Renal cortex interstitium (tissue), 11 donors: ENCODE results near the gene TMEM37. TPM values are rescaled to one million over a fixed set of nuclear protein-coding genes. Genes with fewer than 3 reads are reported as not detected.

ENCODE experiments used
- DNase-seq, 11 donors: peaks; one replicate each; pipeline ENCODE4 v3.0.0-alpha.2; 2013; ENCODE audit warnings: low read depth in 9 of 11, low spot score in 4 of 11; ENCODE audit errors: extremely low read depth in 1 of 11
- polyA plus RNA-seq, 3 donors: library from polyadenylated mRNA; unstranded; fragments of 120-200 nt; gene quantifications; one replicate each; pipeline ENCODE4 v1.2.1, GENCODE V29; 2013; ENCODE audit not compliant: insufficient read length in 3 of 3

The TMEM37 gene
- polyA plus RNA-seq, 3 donors, result 46.6 to 72.9 (median 54.9) TPM

DNA sequence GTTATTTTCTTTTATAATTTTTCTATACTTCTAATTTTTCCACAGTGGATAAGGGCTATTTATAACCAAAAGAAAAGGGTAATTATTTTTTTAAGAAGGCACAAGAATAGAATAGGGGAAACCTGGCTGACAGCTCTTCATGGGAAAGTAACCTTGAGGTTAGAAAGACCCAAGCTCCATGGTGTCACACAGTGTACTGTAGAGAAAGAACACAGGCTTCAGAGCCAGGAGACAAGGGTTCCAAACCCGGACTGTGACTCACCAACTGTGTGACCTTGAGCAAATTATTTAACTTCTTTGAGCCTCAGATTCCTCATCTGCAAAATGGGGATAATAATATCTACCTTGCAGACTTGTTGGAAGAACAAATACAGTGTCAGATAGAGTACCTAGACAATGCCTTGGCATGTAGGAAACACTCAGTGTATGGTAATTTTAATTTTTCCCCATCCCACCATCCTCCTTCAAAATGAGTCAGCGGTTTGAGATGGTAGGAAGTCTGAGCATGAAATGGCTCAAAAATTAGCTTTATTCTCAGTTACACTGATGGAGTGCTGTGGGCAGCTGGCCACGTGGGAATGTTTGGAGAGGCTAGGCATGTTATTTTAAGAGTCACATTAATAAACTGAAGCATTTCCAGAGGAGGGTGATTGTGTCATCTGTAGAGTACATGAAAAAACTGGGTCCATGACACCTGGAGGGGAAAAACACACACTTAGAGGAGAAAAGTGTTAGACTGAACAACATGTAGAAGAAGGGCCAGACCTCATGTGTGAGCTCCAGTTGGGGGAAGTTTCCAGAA is 36.7 kb downstream of the TMEM37 start:
- no peak for DNase-seq

GRCh38 chr2:119469131-119469530 is 37.5 kb downstream of the TMEM37 start:
- DNase-seq, result no peak

DNA sequence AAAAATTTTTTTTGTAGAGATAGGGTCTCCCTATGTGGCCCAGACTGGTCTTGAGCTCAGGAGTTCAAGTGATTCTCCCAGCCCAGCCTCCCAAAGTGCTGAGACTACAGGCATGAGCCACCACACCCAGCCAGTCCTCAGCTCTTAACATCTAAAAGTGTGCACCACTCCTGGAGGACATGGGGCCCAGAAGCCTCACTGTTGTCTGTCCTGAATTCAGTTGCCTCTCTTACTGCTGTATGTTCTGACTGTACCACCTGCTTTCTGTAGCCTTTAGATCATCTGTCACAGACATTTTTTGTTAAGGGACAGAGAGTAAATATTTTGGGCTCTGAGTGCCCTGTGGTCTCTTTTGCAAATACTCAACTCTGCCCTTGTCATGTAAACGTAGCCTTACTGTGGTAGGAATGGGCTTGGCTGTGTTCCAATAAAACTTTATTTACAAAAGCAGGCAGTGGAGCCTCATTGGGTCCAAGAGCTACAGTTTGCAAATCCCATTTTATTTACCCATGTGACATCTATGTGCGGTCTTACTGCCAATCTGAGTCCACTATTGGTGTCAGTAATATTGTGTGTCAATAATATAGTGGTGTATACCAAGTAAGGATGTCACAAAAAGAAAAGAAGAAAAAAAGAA is 38.1 kb downstream of the TMEM37 start:
- DNase-seq, result no peak

GRCh38 chr2:119472749-119473148 is 41.1 kb downstream of the TMEM37 start:
- no peak for DNase-seq

DNA sequence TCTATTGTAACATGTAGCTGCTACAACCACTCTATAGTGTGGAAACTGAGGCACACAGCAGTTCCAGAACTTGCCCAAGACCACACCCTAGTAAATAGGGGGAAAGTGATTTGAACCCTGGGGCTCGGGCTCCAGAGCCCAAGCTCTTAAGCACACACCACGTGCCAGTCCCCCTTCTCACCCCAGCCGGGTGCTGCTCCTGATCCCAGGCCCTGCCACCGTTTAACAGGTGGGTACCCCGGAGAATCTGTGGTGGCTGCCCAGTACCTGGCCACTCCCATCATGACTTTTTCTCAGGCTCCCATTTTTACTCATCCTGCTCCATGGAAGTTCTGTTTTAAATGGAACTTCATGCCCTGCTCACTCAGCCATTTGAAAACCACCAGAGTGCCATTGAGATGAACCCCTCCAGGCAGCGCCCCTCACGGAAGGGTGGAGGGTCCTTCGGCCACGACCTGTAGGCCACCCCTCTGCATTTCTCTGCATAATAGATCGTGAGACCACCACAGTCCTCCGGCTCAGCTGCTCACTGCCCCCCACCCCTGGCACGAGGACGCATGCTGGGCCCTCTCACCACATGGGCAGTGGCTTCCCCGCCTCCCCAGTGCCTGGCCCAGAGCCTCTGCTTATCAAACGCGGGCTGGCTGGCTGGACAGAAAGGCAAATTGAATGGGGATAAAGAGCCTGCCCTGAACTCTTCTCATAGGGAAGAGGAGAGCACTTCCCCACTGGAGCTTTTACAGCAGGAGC is 42.1 kb downstream of the TMEM37 start:
- no peak for DNase-seq

GRCh38 chr2:119474371-119475224 is 42.9 kb downstream of the TMEM37 start:
- no peak for DNase-seq

DNA sequence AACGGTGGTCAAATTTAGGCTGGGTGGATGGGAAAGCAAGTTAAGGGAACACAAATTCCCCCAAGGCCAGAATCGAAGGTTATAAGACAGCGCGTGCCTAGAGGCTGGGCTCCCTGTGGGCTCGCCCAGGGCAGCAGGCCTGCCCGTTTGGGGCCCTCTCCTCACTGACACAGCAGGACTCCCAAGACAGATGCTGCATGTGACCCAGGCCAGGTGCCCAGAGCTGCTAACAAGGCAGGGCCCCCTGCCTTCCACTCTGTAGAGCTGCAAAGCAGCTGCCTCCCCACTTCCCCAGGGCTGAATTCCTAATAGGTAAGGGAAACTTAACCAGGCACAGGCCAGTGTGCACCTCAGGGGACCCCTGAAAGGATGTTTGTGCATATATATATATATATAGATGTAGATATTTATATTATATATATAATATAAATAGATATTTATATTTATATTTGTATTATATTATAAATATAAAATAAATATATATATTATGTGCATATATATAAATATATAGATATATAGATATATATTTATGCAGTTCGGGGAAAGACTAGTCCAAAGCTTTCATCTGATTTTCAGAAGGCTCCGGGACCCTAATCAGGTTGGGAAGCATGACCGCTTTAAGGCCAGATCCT is 43.7 kb downstream of the TMEM37 start:
- DNase-seq, result no peak

GRCh38 chr2:119475857-119476244 is 44.2 kb downstream of the TMEM37 start:
- no peak for DNase-seq

DNA sequence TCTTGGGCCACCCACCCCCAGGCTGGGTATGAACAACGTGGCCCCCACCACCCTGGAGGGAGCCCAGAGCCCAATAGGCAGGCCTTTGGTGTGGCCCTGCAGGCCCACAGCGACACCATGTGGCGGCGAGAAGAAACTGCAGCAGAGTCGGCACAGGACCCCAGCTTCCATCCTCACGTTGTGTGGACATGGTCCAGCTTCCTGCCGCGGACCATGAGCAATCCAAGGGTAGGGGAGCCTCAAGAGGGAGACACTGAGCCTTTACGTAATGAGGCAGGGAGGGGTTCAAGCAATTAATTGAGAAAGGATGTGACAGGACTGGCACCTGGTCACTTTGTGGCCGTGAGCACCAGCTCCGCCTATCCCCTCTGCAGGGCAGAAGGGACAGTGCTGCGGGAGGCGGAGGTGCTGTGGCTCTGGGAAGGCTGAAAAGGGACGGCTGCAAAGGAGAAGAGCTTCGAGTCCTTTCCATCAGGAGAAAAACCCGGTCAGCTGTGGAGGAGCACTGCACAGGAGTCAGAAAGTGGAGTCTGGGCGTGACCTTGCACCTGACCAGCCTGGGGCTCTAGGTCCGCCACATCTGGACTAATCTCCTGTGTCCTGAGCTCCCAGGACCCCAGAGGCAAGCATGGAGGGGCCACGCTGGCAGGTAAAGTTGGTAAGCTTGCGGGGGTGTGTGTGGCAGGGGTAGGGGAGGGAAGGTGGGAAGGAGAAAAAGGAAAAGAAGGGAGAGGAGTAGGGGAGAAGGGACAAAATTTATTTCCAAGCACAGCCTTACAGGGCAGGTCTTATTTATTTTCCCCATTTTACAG is 44.9 kb downstream of the TMEM37 start:
- peak in 9 of 11 donors; percentile 36 to 63 (median 51) for DNase-seq

- DNase-seq, result no peak
These were observed 45.5 kb downstream of the TMEM37 start for GRCh38 chr2:119477113-119477505.

DNA sequence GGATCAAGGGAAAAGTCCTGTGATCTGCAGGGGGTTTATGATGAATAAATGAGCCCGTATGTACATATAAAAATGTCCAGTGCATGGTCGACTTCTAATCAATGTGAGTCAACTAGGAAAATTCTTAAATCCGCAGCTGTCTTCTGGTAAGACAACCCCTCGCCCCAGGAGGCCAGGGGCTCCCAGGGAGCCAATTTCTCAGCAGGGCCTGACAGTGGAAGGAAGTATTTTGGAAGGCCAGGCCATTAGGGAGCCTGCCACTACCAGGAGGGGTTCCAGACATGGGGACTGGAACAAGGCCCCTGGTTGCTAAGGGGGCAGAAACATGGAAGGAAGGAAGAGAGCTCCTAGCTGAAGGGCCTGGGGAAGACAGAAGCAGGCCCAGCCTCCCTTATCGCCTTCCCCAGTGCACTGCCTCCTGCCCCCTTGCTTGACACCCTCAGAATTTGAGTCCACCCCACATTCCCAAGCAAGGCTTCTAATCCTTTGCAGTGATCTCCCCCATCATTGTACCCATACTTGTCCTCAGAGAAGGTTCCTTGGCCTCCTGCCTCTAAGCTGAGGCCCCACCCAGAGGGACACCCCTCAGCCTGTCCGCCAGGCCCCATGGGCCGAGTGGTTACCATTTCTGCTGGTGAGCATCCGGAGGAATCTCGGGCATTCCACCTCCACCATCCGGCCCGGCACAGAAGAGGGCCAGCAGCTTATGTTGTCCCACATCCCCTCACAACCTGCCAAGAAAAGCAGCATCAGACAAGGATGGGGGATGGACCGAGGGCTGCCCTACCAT is 46.7 kb downstream of the TMEM37 start:
- DNase-seq, result no peak

GRCh38 chr2:119478978-119479295 is 47.3 kb downstream of the TMEM37 start:
- DNase-seq, result no peak

GRCh38 chr2:119480184-119480583 is 48.5 kb downstream of the TMEM37 start:
- no peak for DNase-seq

DNA sequence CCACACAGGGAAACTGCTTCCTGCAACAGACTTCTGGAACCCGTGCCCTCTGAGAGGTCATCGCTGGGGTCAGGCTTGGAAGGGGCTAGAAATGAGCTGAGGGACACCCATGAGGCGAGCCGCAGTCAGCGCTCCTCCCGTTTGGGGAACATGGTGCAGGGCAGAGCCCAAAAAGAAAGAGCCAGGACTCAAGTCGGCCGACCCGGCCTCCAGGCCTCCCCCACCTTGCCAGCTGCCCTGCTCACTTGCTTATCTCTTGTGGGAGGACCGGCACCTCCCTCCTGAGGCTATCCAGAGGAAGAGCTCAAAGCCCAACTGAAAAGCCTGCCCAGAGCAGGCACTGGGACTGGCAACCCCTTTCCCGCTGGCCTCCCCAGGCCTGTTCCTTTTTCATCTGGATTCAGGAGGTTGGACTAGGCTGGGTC is 49.1 kb downstream of the TMEM37 start:
- no peak for DNase-seq

- no peak for DNase-seq
These were observed 50.1 kb downstream of the TMEM37 start for GRCh38 chr2:119481501-119482455.
